ENCODE measurements around the gene PSMD13. TPM values are rescaled to one million over a fixed set of nuclear protein-coding genes. Genes with fewer than 3 reads are reported as not detected.

PSMD13 gene
- total RNA-seq, 4 donors from 2014 or later = 85.8 to 114 (median 93.5) TPM

- no peaks in the 10 kb centered on the region for H3K9me3 ChIP-seq
- peaks cover 0 to 24% (median 11%) of the 10 kb centered on the region in 3 donors for H3K4me1 ChIP-seq
- no peak overlapping the region for H3K27ac ChIP-seq
- peaks cover 0 to 35% of the 10 kb centered on the region in 2 donors for H3K36me3 ChIP-seq
- ATAC-seq = no peak
- TF ChIP-seq POLR2AphosphoS5 (IDR thresholded peaks at IDR 0.05) (no peak), EP300 (IDR thresholded peaks at IDR 0.05) (no peak), POLR2A (IDR thresholded peaks at IDR 0.05) (no peak), CTCF (IDR thresholded peaks at IDR 0.05) (no peak)
- peaks cover 36% of the 10 kb centered on the region for H3K27me3 ChIP-seq
- WGBS, 2 donors (ENCODE audit: low coverage in 1 of 2) = 60% methylated on average over 2 of the region's 27 CpGs; no CpG with 5 or more reads in 1 of the 2 donors
- no peak overlapping the region for H3K4me3 ChIP-seq
Observed at GRCh38 chr11:293852-294661, 57.3 kb downstream of the PSMD13 start.

- Histone ChIP-seq H3K9me3 (no peaks in the 10 kb centered on the region), H3K27ac (no peak overlapping the region), H3K4me3 (no peak overlapping the region), H3K36me3 (peaks cover 0 to 35% of the 10 kb centered on the region in 2 donors), H3K4me1 (peaks cover 0 to 17% (median 6%) of the 10 kb centered on the region in 3 donors), H3K27me3 (peaks cover 43% of the 10 kb centered on the region)
- 67% methylated on average over 1 of the region's 16 CpGs; no CpG with 5 or more reads in 1 of the 2 donors for WGBS, 2 donors (ENCODE audit: low coverage in 1 of 2)
- TF ChIP-seq EP300 (IDR thresholded peaks at IDR 0.05) (no peak), POLR2AphosphoS5 (IDR thresholded peaks at IDR 0.05) (no peak), POLR2A (IDR thresholded peaks at IDR 0.05) (no peak), CTCF (IDR thresholded peaks at IDR 0.05) (no peak)
- ATAC-seq = no peak
Observed at GRCh38 chr11:294780-295179, 58.0 kb downstream of the PSMD13 start.

GRCh38 chr11:295351-296170 lies 58.8 kb downstream of the PSMD13 start:
- Histone ChIP-seq H3K27me3 (peaks cover 51% of the 10 kb centered on the region), H3K4me1 (peaks cover 0 to 15% (median 4%) of the 10 kb centered on the region in 3 donors), H3K9me3 (no peaks in the 10 kb centered on the region), H3K4me3 (no peak overlapping the region), H3K36me3 (peaks cover 0 to 35% of the 10 kb centered on the region in 2 donors), H3K27ac (no peak overlapping the region)
- ATAC-seq = no peak
- WGBS, 2 donors (ENCODE audit: low coverage in 1 of 2) = 47% methylated on average over 3 of the region's 26 CpGs; no CpG with 5 or more reads in 1 of the 2 donors
- TF ChIP-seq POLR2AphosphoS5 (IDR thresholded peaks at IDR 0.05) (no peak), CTCF (IDR thresholded peaks at IDR 0.05) (no peak), EP300 (IDR thresholded peaks at IDR 0.05) (no peak), POLR2A (IDR thresholded peaks at IDR 0.05) (no peak)

GRCh38 chr11:296171-297050 lies 59.6 kb downstream of the PSMD13 start:
- peaks cover 59% of the 10 kb centered on the region for H3K27me3 ChIP-seq
- peaks cover 0 to 15% (median 4%) of the 10 kb centered on the region in 3 donors for H3K4me1 ChIP-seq
- 40 to 80% methylated on average over 1 to 3 of the region's 35 CpGs for WGBS, 2 donors (ENCODE audit: low coverage in 1 of 2)
- no peak for ATAC-seq
- no peak overlapping the region for H3K27ac ChIP-seq
- no peak for TF ChIP-seq POLR2A (IDR thresholded peaks at IDR 0.05)
- TF ChIP-seq CTCF (IDR thresholded peaks at IDR 0.05) = no peak
- no peak for TF ChIP-seq EP300 (IDR thresholded peaks at IDR 0.05)
- TF ChIP-seq POLR2AphosphoS5 (IDR thresholded peaks at IDR 0.05) = no peak
- H3K9me3 ChIP-seq = no peaks in the 10 kb centered on the region
- peaks cover 0 to 35% of the 10 kb centered on the region in 2 donors for H3K36me3 ChIP-seq
- H3K4me3 ChIP-seq = no peak overlapping the region
